CD14-positive monocyte (primary cell): Measurements from ENCODE around the gene CCNI. TPM values are rescaled to one million over a fixed set of nuclear protein-coding genes. Genes with fewer than 3 reads are reported as not detected.

Experiments used
- DNase-seq, 3 donors: peaks; one replicate each; pipeline ENCODE4 v3.0.0-alpha.2; 2011 to 2022
- H2AFZ ChIP-seq: 2 replicates; pipeline ENCODE4 v1.6.0; 2012; ENCODE audit warnings: mild to moderate bottlenecking, low read depth, low read length, inconsistent platforms; ENCODE audit not compliant: insufficient read depth, poor library complexity, severe bottlenecking
- H3K27ac ChIP-seq, 2 donors: 1 replicate in 1 of 2; 2 replicates in 1 of 2; pipeline ENCODE4 v1.5.1; 2012 to 2013; ENCODE audit warnings: low read length in 2 of 2, control low read depth in 1 of 2, inconsistent platforms in 1 of 2, low read depth in 1 of 2, mild to moderate bottlenecking in 1 of 2
- H3K27me3 ChIP-seq, 2 donors: one replicate each; pipeline versions ENCODE4 v1.6.0 to v1.6.1; 2011 to 2013; ENCODE audit warnings: low read length in 2 of 2; ENCODE audit not compliant: control insufficient read depth in 2 of 2, insufficient read depth in 2 of 2
- H3K36me3 ChIP-seq, 2 donors: replicated peaks in 1 of 2; 1 replicate in 1 of 2; 2 replicates in 1 of 2; pipeline versions ENCODE4 v1.5.1 to v1.6.1; 2012 to 2013; ENCODE audit warnings: low read length in 2 of 2, control low read depth in 1 of 2, inconsistent platforms in 1 of 2, mild to moderate bottlenecking in 1 of 2; ENCODE audit not compliant: insufficient read depth in 2 of 2, control insufficient read depth in 1 of 2
- H3K4me1 ChIP-seq, 2 donors: 1 replicate in 1 of 2; 2 replicates in 1 of 2; pipeline versions ENCODE4 v1.5.1 to v1.6.1; 2012 to 2013; ENCODE audit warnings: low read length in 2 of 2, control low read depth in 1 of 2, inconsistent platforms in 1 of 2, mild to moderate bottlenecking in 1 of 2, moderate library complexity in 1 of 2; ENCODE audit not compliant: insufficient read depth in 2 of 2, control insufficient read depth in 1 of 2
- H3K4me2 ChIP-seq: replicated peaks from 2 replicates; pipeline ENCODE3; 2012; ENCODE audit warnings: low read length, moderate library complexity, mild to moderate bottlenecking; ENCODE audit not compliant: poor library complexity, severe bottlenecking; ENCODE audit errors: extremely low read depth
- H3K4me3 ChIP-seq, 3 experiments: fragments of 200-600 bp in 1 of 3; sonication (generic) in 1 of 3; replicated peaks in 1 of 3; 1 replicate in 2 of 3; 2 replicates in 1 of 3; pipeline ENCODE4 v1.5.1; 2011 to 2013; ENCODE audit warnings: low read length in 3 of 3, mild to moderate bottlenecking in 3 of 3, control low read depth in 2 of 3, low read depth in 2 of 3, inconsistent platforms in 1 of 3, moderate library complexity in 1 of 3
- H3K79me2 ChIP-seq: 2 replicates; pipeline ENCODE4 v1.6.0; 2012; ENCODE audit warnings: mild to moderate bottlenecking, control low read depth, inconsistent platforms, low read length, moderate library complexity; ENCODE audit not compliant: insufficient read depth
- H3K9ac ChIP-seq: 2 replicates; pipeline ENCODE4 v1.6.0; 2017; ENCODE audit warnings: low read length, mild to moderate bottlenecking; ENCODE audit not compliant: insufficient read depth, poor library complexity, severe bottlenecking
- H3K9me3 ChIP-seq, 2 donors: replicated peaks in 1 of 2; 1 replicate in 1 of 2; 2 replicates in 1 of 2; pipeline versions ENCODE4 v1.5.1 to v1.6.1; 2012 to 2013; ENCODE audit warnings: low read length in 2 of 2, control low read depth in 1 of 2; ENCODE audit not compliant: control insufficient read depth in 1 of 2, insufficient read depth in 1 of 2
- H4K20me1 ChIP-seq: 2 replicates; pipeline ENCODE4 v1.6.0; 2012; ENCODE audit warnings: mild to moderate bottlenecking, low read length, control low read depth, moderate library complexity; ENCODE audit not compliant: insufficient read depth
- H3K27ac Mint-ChIP-seq, 7 donors: one replicate each; pipeline ENCODE4 v1.8.0; 2020; ENCODE audit warnings: mild to moderate bottlenecking in 7 of 7, mixed read lengths in 7 of 7, moderate library complexity in 6 of 7, inconsistent platforms in 2 of 7
- H3K27me3 Mint-ChIP-seq, 3 donors: one replicate each; pipeline ENCODE4 v1.8.0; 2021 to 2022; ENCODE audit warnings: low read depth in 3 of 3, mild to moderate bottlenecking in 3 of 3, mixed read lengths in 3 of 3, moderate library complexity in 3 of 3, inconsistent platforms in 1 of 3
- H3K36me3 Mint-ChIP-seq, 2 donors: one replicate each; pipeline ENCODE4 v1.8.0; 2020; ENCODE audit warnings: mixed read lengths in 2 of 2, inconsistent platforms in 1 of 2, mild to moderate bottlenecking in 1 of 2
- H3K4me1 Mint-ChIP-seq: one replicate; pipeline ENCODE4 v1.8.0; 2020; ENCODE audit warnings: mild to moderate bottlenecking, mixed read lengths
- H3K4me3 Mint-ChIP-seq, 2 donors: one replicate each; pipeline ENCODE4 v1.8.0; 2020; ENCODE audit warnings: mild to moderate bottlenecking in 2 of 2, mixed read lengths in 2 of 2, moderate library complexity in 1 of 2
- H3K9me3 Mint-ChIP-seq, 7 donors: one replicate each; pipeline ENCODE4 v1.8.0; 2020 to 2022; ENCODE audit warnings: mixed read lengths in 7 of 7, mild to moderate bottlenecking in 6 of 7, moderate library complexity in 6 of 7, inconsistent platforms in 2 of 7
- CTCF ChIP-seq: fragments of 200-600 bp; IDR thresholded peaks from one replicate; pipeline ENCODE4 v1.8.0; 2022; ENCODE audit warnings: antibody characterized with exemption, mild to moderate bottlenecking
- WGBS: methylation state at CpG from one replicate; pipeline ENCODE4 v1.1.5; 2013; ENCODE audit warnings: missing lambda C conversion rate; ENCODE audit not compliant: insufficient coverage; 5-methylcytosine and 5-hydroxymethylcytosine counted together
- intact Hi-C, 2 donors: fragments of 100-400 bp; cut with micrococcal nuclease; formaldehyde crosslinking; loops; one replicate each; pipeline versions ENCODE4 v1.15.0 to v1.15.1; 2023
- polyA plus RNA-seq, 3 donors: library from polyadenylated mRNA; depleted of rRNA in 1 of 3; unstranded in 2 of 3; stranded (reverse) in 1 of 3; fragments of 300-500 nt in 2 of 3; fragments of >200 nt in 1 of 3; fragmentation: Illumina TruSeq in 2 of 3; gene quantifications; 1 replicate in 2 of 3; 2 replicates in 1 of 3; pipeline ENCODE4 v1.2.3, GENCODE V29; 2012 to 2021

The CCNI gene
- polyA plus RNA-seq, 3 donors, result 106 to 264 (median 171) TPM

- intact Hi-C loops, result loop anchor here in 1 of 2 donors (5.0 kb wide), 1 partner anchor 63 kb away; the partner anchor contains the start of gene CCNG2
- Mint-ChIP-seq H3K36me3 (no peaks in the 10 kb centered on the region), H3K4me3 (no peak overlapping the region), H3K4me1 (peaks cover 30% of the 10 kb centered on the region), H3K27me3 (peaks cover 0 to 5% (median 0%) of the 10 kb centered on the region in 3 donors), H3K27ac (no peak overlapping the region), H3K9me3 (no peaks in the 10 kb centered on the region)
- Histone ChIP-seq H3K9ac (no peak overlapping the region), H3K4me1 (peaks cover 16 to 20% of the 10 kb centered on the region in 2 donors), H3K27me3 (no peaks in the 10 kb centered on the region), H3K36me3 (no peaks in the 10 kb centered on the region), H3K9me3 (no peaks in the 10 kb centered on the region), H3K4me2 (no peak overlapping the region), H4K20me1 (no peaks in the 10 kb centered on the region), H2AFZ (no peak overlapping the region), H3K79me2 (no peaks in the 10 kb centered on the region), H3K4me3 (no peak overlapping the region), H3K27ac (no peak overlapping the region)
- no peak for DNase-seq
- no CpG with 5 or more reads among the region's 3 CpGs for WGBS
- TF ChIP-seq CTCF, result no peak
Measured at GRCh38 chr4:77094496-77094895, 18.7 kb upstream of the CCNI start.

DNA sequence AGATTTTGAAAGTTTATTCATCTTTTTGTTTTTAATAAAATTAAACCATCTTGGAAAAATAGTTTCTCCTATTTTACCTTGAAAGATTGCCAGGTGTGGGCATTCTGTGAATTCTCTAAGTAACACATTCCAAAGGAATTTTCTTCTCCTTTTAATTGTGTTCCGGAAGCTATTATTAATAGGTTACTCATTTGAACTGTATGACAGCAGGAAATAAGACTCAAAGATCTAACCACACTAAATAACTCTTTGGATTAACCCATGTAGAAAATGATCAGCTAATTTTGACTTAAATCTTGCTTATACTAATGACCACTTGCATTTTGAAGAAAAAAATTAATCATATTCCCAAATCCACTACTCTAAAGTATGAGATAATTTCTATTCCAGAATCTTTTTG is 17.6 kb upstream of the CCNI start:
- Histone ChIP-seq H3K36me3 (no peaks in the 10 kb centered on the region), H3K79me2 (no peaks in the 10 kb centered on the region), H3K4me1 (peaks cover 16 to 20% of the 10 kb centered on the region in 2 donors), H3K4me3 (no peak overlapping the region), H4K20me1 (no peaks in the 10 kb centered on the region), H3K4me2 (peak overlapping the region; percentile 6), H3K9ac (no peak overlapping the region), H3K27ac (no peak overlapping the region), H2AFZ (no peak overlapping the region), H3K9me3 (no peaks in the 10 kb centered on the region), H3K27me3 (no peaks in the 10 kb centered on the region)
- TF ChIP-seq CTCF, result no peak
- Mint-ChIP-seq H3K27me3 (peaks cover 0 to 5% (median 0%) of the 10 kb centered on the region in 3 donors), H3K4me3 (no peak overlapping the region), H3K9me3 (no peaks in the 10 kb centered on the region), H3K27ac (peak overlapping the region in 4 of 7 donors; percentile 1 to 85 (median 52)), H3K36me3 (no peaks in the 10 kb centered on the region), H3K4me1 (peaks cover 28% of the 10 kb centered on the region)
- intact Hi-C loops, result loop anchor here in 1 of 2 donors (5.0 kb wide), 1 partner anchor 64 kb away; the partner anchor contains the start of gene CCNG2
- no peak for DNase-seq
- no CpG with 5 or more reads among the region's 1 CpG for WGBS
